ENCODE results near the gene FNTB. TPM values are rescaled to one million over a fixed set of nuclear protein-coding genes. Genes with fewer than 3 reads are reported as not detected.

Gene FNTB
- 10 to 100 TPM; 26.1 to 36.3 (median 30.6) TPM for polyA plus RNA-seq (ENCODE audit: insufficient read length in 4 of 4)

GRCh38 chr14:64986648-64987437 is at the start of gene FNTB:
Gene FNTB (plus strand): TSS chr14:64986895. CDS start chr14:64986954, 59 bp downstream.
- peak; percentile 96 to 97 (median 96) for DNase-seq (ENCODE audit: low read depth in 4 of 4, low spot score in 3 of 4)

GRCh38 chr14:64937171-64937820 is 49.4 kb upstream of the FNTB start:
- no peak for DNase-seq (ENCODE audit: low read depth in 4 of 4, low spot score in 3 of 4)

- DNase-seq (ENCODE audit: low read depth in 4 of 4, low spot score in 3 of 4), result no peak
These were observed 48.9 kb upstream of the FNTB start for GRCh38 chr14:64937821-64938193.

- DNase-seq (ENCODE audit: low read depth in 4 of 4, low spot score in 3 of 4), result no peak
These were observed 47.5 kb upstream of the FNTB start for GRCh38 chr14:64938972-64939816.

GRCh38 chr14:64939817-64940190 is 46.9 kb upstream of the FNTB start:
- no peak for DNase-seq (ENCODE audit: low read depth in 4 of 4, low spot score in 3 of 4)

GRCh38 chr14:64940336-64940910 is 46.3 kb upstream of the FNTB start:
- no peak for DNase-seq (ENCODE audit: low read depth in 4 of 4, low spot score in 3 of 4)

- no peak for DNase-seq (ENCODE audit: low read depth in 4 of 4, low spot score in 3 of 4)
These were observed 44.1 kb upstream of the FNTB start, which contains the start of gene GPX2 for GRCh38 chr14:64942531-64943111. Gene GPX2 (minus strand): TSS chr14:64942745. CDS start chr14:64942726, 19 bp downstream.

GRCh38 chr14:64943556-64943955 is 43.1 kb upstream of the FNTB start:
- no peak for DNase-seq (ENCODE audit: low read depth in 4 of 4, low spot score in 3 of 4)

GRCh38 chr14:64944041-64944440 is 42.7 kb upstream of the FNTB start:
- DNase-seq (ENCODE audit: low read depth in 4 of 4, low spot score in 3 of 4), result no peak

- no peak for DNase-seq (ENCODE audit: low read depth in 4 of 4, low spot score in 3 of 4)
These were observed 41.8 kb upstream of the FNTB start for GRCh38 chr14:64944861-64945260.

GRCh38 chr14:64945431-64946178 is 41.1 kb upstream of the FNTB start:
- DNase-seq (ENCODE audit: low read depth in 4 of 4, low spot score in 3 of 4), result no peak

- no peak for DNase-seq (ENCODE audit: low read depth in 4 of 4, low spot score in 3 of 4)
These were observed 40.2 kb upstream of the FNTB start for GRCh38 chr14:64946310-64947045.

- no peak for DNase-seq (ENCODE audit: low read depth in 4 of 4, low spot score in 3 of 4)
These were observed 38.7 kb upstream of the FNTB start for GRCh38 chr14:64947710-64948611.

- no peak for DNase-seq (ENCODE audit: low read depth in 4 of 4, low spot score in 3 of 4)
These were observed 38.0 kb upstream of the FNTB start for GRCh38 chr14:64948612-64949210.

- no peak for DNase-seq (ENCODE audit: low read depth in 4 of 4, low spot score in 3 of 4)
These were observed 35.8 kb upstream of the FNTB start for GRCh38 chr14:64950889-64951288.

GRCh38 chr14:64951291-64951690 is 35.4 kb upstream of the FNTB start:
- no peak for DNase-seq (ENCODE audit: low read depth in 4 of 4, low spot score in 3 of 4)

- DNase-seq (ENCODE audit: low read depth in 4 of 4, low spot score in 3 of 4), result no peak
These were observed 35.0 kb upstream of the FNTB start for GRCh38 chr14:64951724-64952123.
